BLaER1 treated with 17β-estradiol and CSF1 and Interleukin-3, amounts not matched to agents 10 nM and 100 nM (cell line): Measurements from ENCODE around the gene TGFB3.

Experiments used
- H3K27ac ChIP-seq, 11 experiments: shearing (Covaris generic); formaldehyde crosslinking; 2 replicates each; pipeline ENCODE4 v1.8.1; 2022
- H3K27me3 ChIP-seq, 11 experiments: shearing (Covaris generic); formaldehyde crosslinking; 2 replicates each; pipeline ENCODE4 v1.8.1; 2022
- H3K36me3 ChIP-seq, 11 experiments: shearing (Covaris generic); formaldehyde crosslinking; 2 replicates each; pipeline ENCODE4 v1.8.1; 2022
- H3K4me1 ChIP-seq, 10 experiments: shearing (Covaris generic); formaldehyde crosslinking; 2 replicates each; pipeline ENCODE4 v1.8.1; 2022
- H3K4me2 ChIP-seq, 11 experiments: shearing (Covaris generic); formaldehyde crosslinking; 2 replicates each; pipeline ENCODE4 v1.8.1; 2022
- H3K4me3 ChIP-seq, 10 experiments: shearing (Covaris generic); formaldehyde crosslinking; 2 replicates each; pipeline ENCODE4 v1.8.1; 2022
- H3K9ac ChIP-seq, 11 experiments: shearing (Covaris generic); formaldehyde crosslinking; 2 replicates each; pipeline ENCODE4 v1.8.1; 2022
- H3K9me3 ChIP-seq, 11 experiments: shearing (Covaris generic); formaldehyde crosslinking; replicated peaks in 1 of 11; 2 replicates each; pipeline ENCODE4 v1.8.1; 2022
- H4K20me1 ChIP-seq, 11 experiments: shearing (Covaris generic); formaldehyde crosslinking; 2 replicates each; pipeline ENCODE4 v1.8.1; 2022
- Cebpa-rat ChIP-seq, 11 experiments: shearing (Covaris generic); IDR thresholded peaks; 2 replicates each; pipeline ENCODE4 v1.8.1; 2022

The TGFB3 gene

DNA sequence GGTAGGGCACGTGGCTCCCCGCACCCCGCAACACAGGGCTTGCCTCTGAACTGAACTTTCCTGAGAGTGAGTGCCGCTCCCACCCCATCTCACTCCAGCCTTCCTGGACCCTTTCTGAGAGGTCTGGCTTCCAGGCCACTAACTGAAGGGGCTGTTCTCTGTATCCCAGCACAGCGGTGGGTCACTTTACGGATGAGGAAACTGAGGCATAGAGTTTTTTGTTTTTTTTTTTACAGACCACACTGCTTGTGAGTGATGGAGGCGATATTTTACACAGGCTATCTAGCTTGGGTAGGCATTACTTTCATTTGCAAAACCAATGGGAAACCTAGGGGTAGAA lies 1.2 kb upstream of the TGFB3 start:
- H3K4me2 ChIP-seq: peak overlapping the region; percentile 76 to 95 (median 86); a peak in 21 of 22 replicates
- H3K9ac ChIP-seq: peak overlapping the region in 5 of 11 experiments; percentile 27 to 83 (median 31); a peak in 5 of 22 replicates
- H3K27ac ChIP-seq: no peak overlapping the region
- no peaks in the 10 kb centered on the region for H3K9me3 ChIP-seq
- TF ChIP-seq Cebpa-rat (IDR thresholded peaks at IDR 0.05): no peak
- no peaks in the 10 kb centered on the region for H4K20me1 ChIP-seq
- peaks cover 25 to 53% (median 39%) of the 10 kb centered on the region in 10 experiments for H3K4me1 ChIP-seq
- no peaks in the 10 kb centered on the region for H3K36me3 ChIP-seq
- peak overlapping the region in 9 of 10 experiments; percentile 41 to 80 (median 70); a peak in 15 of 20 replicates for H3K4me3 ChIP-seq
- H3K27me3 ChIP-seq: peaks cover 0 to 18% (median 12%) of the 10 kb centered on the region in 11 experiments; a peak in 17 of 22 replicates

- peak overlapping the region; percentile 66 to 83 (median 81) for H3K9ac ChIP-seq
- peaks cover 0 to 18% (median 12%) of the 10 kb centered on the region in 11 experiments; a peak in 17 of 22 replicates for H3K27me3 ChIP-seq
- no peak for TF ChIP-seq Cebpa-rat (IDR thresholded peaks at IDR 0.05)
- H3K9me3 ChIP-seq: no peaks in the 10 kb centered on the region
- peak overlapping the region; percentile 76 to 96 (median 87) for H3K4me2 ChIP-seq
- no peaks in the 10 kb centered on the region for H4K20me1 ChIP-seq
- H3K36me3 ChIP-seq: no peaks in the 10 kb centered on the region
- peak overlapping the region in 9 of 11 experiments; percentile 54 to 70 (median 63); a peak in 17 of 22 replicates for H3K27ac ChIP-seq
- peaks cover 28 to 58% (median 44%) of the 10 kb centered on the region in 10 experiments for H3K4me1 ChIP-seq
- H3K4me3 ChIP-seq: peak overlapping the region; percentile 66 to 80 (median 71)
These were observed 647 bp upstream of the TGFB3 start for GRCh38 chr14:75982266-75983018.

DNA sequence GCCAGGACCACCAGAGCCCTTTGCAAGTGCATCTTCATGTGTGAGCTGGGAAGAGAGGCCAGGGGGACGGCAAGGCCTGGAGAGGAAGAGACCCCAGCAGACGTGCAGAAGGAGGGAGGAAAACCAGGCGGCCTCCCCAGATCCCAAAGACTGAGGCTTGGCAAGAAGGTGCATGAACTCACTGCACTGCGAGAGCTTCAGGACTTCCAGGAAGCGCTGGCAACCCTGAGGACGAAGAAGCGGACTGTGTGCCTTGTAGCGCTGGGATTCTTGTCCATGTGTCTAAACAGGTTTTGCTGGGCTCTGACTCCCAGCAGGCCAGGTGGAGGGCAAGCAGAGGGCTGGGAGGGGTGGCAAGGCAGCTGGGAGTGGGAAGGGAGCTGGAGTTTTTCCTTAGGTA lies 939 bp downstream of the TGFB3 start:
- Histone ChIP-seq H3K4me3 (no peak overlapping the region), H3K4me2 (peak overlapping the region in 10 of 11 experiments; percentile 76 to 96 (median 87); a peak in 21 of 22 replicates), H3K9me3 (no peaks in the 10 kb centered on the region), H3K27ac (no peak overlapping the region), H3K27me3 (peaks cover 0 to 18% (median 12%) of the 10 kb centered on the region in 11 experiments; a peak in 17 of 22 replicates), H3K4me1 (peaks cover 22 to 65% (median 50%) of the 10 kb centered on the region in 10 experiments), H3K36me3 (no peaks in the 10 kb centered on the region), H4K20me1 (no peaks in the 10 kb centered on the region), H3K9ac (peak overlapping the region in 1 of 11 experiments; percentile 81; a peak in 2 of 22 replicates)
- TF ChIP-seq Cebpa-rat (IDR thresholded peaks at IDR 0.05): no peak

DNA sequence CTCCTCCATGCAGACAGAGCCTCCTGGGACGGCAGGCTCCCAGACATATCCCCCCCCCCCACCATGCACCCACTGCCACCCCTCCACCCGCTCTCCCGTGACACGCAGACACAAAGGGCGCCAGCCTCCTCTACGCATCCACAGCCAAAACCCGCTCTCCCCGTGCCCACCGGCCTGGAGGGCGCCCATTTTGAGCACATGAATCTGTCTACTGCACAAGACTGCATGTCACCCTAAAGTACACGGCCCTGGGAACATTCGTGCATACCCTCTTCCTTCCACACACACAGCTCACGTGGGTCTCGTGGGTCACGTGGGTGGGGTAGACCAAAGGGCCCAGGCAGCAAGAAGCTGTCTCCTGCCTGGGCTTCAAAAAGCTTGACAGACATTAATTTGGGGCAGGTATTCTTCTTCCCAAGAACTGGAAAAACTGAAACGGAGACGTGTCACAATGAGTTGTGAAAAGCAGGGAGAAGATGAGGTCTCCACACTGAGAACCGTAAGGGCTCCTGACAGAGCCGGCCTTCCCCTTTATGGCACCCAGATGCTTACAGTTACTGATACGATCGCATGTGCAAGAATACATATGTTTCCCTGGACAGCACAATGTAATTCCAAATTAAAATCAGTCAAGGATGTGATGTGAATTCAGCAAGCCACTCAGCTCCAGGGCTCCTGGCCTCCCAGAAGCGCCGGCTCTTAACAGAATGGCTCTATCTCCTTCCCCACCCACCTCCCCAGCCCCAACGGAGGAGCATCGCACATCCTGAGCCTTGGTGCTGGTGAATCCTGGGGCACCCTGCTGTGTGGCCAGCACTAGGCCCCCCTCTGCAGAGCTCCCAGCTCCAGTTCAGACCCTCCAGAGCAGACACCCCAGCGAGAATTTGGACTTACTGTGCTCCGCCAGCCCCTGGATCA lies 1.9 kb downstream of the TGFB3 start:
- Histone ChIP-seq H3K9ac (0 out of 22 replicates have a peak overlapping the region, but pooled peaks of 1 of the 11 experiments have one; percentile 46), H4K20me1 (no peaks in the 10 kb centered on the region), H3K36me3 (no peaks in the 10 kb centered on the region), H3K27me3 (peaks cover 0 to 18% (median 12%) of the 10 kb centered on the region in 11 experiments; a peak in 17 of 22 replicates), H3K4me3 (no peak overlapping the region), H3K4me1 (peaks cover 22 to 62% (median 48%) of the 10 kb centered on the region in 10 experiments), H3K4me2 (peak overlapping the region in 5 of 11 experiments; percentile 23 to 90 (median 79); a peak in 6 of 22 replicates), H3K9me3 (no peaks in the 10 kb centered on the region), H3K27ac (no peak overlapping the region)
- TF ChIP-seq Cebpa-rat (IDR thresholded peaks at IDR 0.05): no peak

GRCh38 chr14:75979071-75979571 lies 2.7 kb downstream of the TGFB3 start:
- no peak for TF ChIP-seq Cebpa-rat (IDR thresholded peaks at IDR 0.05)
- peak overlapping the region in 3 of 11 experiments; percentile 4 to 14 (median 13); a peak in 3 of 22 replicates for H3K27ac ChIP-seq
- peak overlapping the region; percentile 50 to 90 (median 79) for H3K4me2 ChIP-seq
- no peaks in the 10 kb centered on the region for H3K36me3 ChIP-seq
- H3K4me3 ChIP-seq: no peak overlapping the region
- peak overlapping the region in 5 of 11 experiments; percentile 7 to 46 (median 21); a peak in 5 of 22 replicates for H3K9ac ChIP-seq
- H4K20me1 ChIP-seq: no peaks in the 10 kb centered on the region
- H3K27me3 ChIP-seq: peaks cover 0 to 18% (median 12%) of the 10 kb centered on the region in 11 experiments; a peak in 17 of 22 replicates
- peaks cover 22 to 62% (median 48%) of the 10 kb centered on the region in 10 experiments for H3K4me1 ChIP-seq
- no peaks in the 10 kb centered on the region for H3K9me3 ChIP-seq

DNA sequence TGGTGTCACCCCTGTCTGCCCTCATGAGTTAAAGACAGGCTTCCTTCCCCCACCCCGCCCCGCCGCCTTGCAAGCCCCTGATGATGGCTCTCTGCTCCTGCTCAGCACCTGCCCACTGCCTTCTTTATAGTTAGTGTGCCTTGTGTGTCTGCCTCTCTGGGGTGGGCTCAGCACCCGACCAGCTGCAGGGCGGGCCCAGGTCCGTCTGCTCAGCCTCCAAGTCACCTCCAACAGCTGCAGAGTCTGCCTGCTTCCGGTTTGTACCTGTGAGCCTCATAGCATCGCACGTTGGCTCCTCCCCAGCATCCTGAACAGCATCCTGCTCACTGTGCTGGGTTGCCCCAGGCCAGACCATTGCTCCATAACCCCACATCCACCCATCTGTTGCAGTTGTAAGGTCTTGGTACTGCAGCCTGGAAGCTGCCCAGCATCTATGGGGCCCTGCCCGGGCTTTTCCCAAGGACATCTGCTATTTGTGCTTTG lies 3.5 kb downstream of the TGFB3 start:
- H4K20me1 ChIP-seq: no peaks in the 10 kb centered on the region
- peaks cover 22 to 62% (median 48%) of the 10 kb centered on the region in 10 experiments for H3K4me1 ChIP-seq
- no peak for TF ChIP-seq Cebpa-rat (IDR thresholded peaks at IDR 0.05)
- H3K4me2 ChIP-seq: peak overlapping the region; percentile 17 to 90 (median 79); a peak in 20 of 22 replicates
- H3K9ac ChIP-seq: peak overlapping the region in 1 of 11 experiments; percentile 20; a peak in 1 of 22 replicates
- peaks cover 0 to 12% (median 6%) of the 10 kb centered on the region in 11 experiments; a peak in 16 of 22 replicates for H3K27me3 ChIP-seq
- no peaks in the 10 kb centered on the region for H3K9me3 ChIP-seq
- no peak overlapping the region for H3K4me3 ChIP-seq
- peak overlapping the region in 2 of 11 experiments; percentile 4 to 14; a peak in 2 of 22 replicates for H3K27ac ChIP-seq
- H3K36me3 ChIP-seq: no peaks in the 10 kb centered on the region

GRCh38 chr14:75977582-75977943 lies 4.2 kb downstream of the TGFB3 start:
- no peak overlapping the region; a peak in 1 of 22 replicates for H3K27ac ChIP-seq
- no peaks in the 10 kb centered on the region for H4K20me1 ChIP-seq
- no peaks in the 10 kb centered on the region for H3K9me3 ChIP-seq
- no peak overlapping the region for H3K9ac ChIP-seq
- H3K27me3 ChIP-seq: peaks cover 0 to 5% (median 0%) of the 10 kb centered on the region in 11 experiments; a peak in 3 of 22 replicates
- no peaks in the 10 kb centered on the region for H3K36me3 ChIP-seq
- H3K4me1 ChIP-seq: peaks cover 22 to 66% (median 51%) of the 10 kb centered on the region in 10 experiments
- no peak for TF ChIP-seq Cebpa-rat (IDR thresholded peaks at IDR 0.05)
- H3K4me3 ChIP-seq: no peak overlapping the region
- peak overlapping the region; percentile 7 to 90 (median 79); a peak in 18 of 22 replicates for H3K4me2 ChIP-seq
